ENCODE measurements around the gene F12.

DNA sequence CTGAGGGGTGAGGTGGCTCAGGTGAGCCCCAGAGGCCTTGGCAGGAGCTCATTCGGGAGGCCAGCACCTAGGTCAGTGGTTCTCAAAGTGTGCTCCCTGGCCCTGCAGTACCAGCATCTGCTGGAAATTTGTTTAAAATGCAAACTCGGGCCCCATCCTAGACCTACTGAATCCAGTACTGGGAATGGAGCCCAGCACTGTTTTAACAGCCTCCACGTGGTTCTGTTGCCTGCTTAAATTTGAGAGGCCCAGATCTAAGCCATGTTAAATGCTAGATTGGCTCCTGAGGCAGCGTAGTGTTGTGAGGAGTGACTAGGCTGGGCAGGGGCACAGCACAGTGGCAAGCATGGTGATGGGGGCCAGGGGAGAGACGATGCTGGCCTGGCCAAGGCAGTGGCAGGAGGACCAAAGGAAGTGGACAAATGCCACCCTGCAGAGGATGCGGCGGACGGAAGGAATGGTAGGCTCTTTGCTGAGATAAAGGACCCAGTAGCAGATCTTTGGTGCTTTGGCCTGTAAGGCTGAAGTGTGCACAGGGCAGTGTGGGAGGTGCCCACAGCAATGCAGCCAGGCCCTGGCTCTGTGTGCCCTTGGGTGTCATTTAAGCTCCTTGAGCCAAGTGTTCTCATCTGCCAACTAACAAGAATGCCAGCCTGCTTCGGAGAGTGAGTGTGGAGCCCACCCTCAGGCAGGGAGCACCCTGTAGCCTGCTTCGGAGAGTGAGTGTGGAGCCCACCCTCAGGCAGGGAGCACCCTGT lies 41.5 kb upstream of the F12 start:
- no peak for TF ChIP-seq POLR2A (IDR thresholded peaks at IDR 0.05)
- TF ChIP-seq, protein P1, sequence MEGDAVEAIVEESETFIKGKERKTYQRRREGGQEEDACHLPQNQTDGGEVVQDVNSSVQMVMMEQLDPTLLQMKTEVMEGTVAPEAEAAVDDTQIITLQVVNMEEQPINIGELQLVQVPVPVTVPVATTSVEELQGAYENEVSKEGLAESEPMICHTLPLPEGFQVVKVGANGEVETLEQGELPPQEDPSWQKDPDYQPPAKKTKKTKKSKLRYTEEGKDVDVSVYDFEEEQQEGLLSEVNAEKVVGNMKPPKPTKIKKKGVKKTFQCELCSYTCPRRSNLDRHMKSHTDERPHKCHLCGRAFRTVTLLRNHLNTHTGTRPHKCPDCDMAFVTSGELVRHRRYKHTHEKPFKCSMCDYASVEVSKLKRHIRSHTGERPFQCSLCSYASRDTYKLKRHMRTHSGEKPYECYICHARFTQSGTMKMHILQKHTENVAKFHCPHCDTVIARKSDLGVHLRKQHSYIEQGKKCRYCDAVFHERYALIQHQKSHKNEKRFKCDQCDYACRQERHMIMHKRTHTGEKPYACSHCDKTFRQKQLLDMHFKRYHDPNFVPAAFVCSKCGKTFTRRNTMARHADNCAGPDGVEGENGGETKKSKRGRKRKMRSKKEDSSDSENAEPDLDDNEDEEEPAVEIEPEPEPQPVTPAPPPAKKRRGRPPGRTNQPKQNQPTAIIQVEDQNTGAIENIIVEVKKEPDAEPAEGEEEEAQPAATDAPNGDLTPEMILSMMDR (IDR thresholded peaks at IDR 0.05) = no peak
